Stimulated activated CD4-positive, alpha-beta T cell treated with anti-CD3 and anti-CD28 coated beads, Interleukin-1b, Interleukin-23, amount 100 ng/mL, for 24 hours (primary cell): ENCODE measurements around the gene ABCC9.

ENCODE experiments used
- DNase-seq, 4 experiments: peaks; one replicate each; pipeline ENCODE4 v3.0.0-alpha.2; 2020; ENCODE audit warnings: low read depth in 4 of 4, low spot score in 1 of 4

The ABCC9 gene

DNA sequence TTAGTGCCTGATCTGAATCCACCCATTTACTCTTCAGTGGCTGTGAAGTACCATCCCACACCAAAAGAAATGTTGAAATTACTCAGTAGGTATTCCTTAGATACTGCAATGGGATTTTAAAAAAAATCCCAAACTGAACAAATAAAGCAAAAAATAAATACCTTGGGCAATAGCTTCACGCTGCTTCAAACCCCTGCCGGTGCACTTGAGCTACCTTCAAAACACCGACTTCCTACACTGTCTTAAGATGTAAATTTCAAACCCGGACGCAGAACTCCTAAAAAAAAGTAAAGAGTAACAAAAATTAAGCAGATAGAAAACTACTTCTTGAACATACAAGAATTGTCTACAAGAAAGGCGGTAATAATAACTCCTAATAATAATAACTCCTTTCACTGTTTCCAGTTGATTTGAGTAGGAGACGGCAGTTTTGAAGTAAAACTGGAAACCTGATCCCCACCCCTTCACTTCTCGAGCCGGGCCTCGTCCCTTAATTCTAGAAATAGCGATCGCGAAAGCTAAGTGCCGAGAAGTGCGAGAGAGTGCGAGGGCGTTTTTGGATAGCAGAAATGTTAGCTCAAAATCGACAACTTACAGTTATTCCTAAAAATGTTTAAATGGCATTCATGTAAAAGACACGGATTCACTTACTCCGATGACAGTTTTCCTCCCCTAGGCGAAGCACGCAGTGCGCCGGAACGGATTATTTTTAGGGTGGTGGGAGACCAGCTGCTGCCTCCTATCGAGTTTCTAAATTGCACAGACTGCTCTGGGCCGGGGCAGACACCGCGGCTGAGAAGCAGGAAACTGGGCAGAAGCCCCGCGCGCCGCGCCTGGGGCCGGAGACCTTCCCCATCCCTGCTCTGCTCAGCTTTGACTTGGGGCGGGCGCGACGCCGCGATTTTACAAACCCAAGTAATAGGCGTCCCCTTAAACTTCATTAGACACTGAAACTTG is at the start of gene ABCC9:
ABCC9 (minus strand) TSS at position 878 of the 957 bp plus-strand sequence. CDS start 4,752 bp downstream, outside the sequence.
- DNase-seq = no peak

DNA sequence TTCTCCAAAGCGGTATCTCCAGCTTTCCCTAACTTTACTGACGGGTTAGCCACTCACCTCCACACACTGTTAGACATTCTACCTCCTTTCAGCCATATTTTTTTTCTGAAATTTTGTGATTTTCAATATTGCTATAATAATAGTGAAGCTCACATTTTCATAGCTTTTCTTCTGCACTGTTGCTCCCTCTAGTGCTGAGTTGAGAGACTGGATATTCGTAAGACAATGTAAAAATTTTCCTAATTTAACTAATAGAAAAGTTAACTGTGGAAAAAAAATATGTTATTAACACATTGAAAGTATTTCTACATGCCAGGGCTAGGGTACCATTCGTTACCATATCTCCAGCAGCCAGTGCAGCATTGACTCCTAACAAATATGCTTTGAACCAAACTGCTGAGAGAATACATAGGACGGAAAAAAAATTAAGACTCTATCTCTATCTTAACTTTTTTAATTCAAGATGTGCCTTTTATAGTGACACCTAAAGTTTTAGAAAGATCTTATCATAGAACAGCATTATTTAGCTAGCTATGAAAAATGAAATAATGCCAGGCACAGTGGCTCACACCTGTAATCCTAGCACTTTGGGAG is 48.7 kb upstream of the ABCC9 start:
- DNase-seq = no peak

DNA sequence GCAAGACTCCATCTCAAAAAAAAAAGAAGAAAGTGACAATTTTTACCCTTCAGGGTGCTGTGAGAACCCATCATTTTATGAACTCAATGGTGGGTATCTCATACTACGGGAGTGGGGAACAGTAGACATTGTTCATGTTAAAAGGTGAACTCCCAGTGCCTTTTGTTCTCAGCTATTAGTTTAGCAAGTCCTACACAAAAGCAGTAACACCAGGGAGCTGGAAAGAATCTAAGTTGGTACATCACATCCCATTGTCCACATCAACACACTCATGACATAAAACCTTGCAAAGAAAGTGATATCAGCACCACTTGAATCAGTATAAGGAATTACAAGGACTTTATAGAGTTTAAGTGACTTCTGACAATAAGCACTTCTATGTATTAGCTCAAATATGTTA is 47.4 kb upstream of the ABCC9 start:
- no peak for DNase-seq

DNA sequence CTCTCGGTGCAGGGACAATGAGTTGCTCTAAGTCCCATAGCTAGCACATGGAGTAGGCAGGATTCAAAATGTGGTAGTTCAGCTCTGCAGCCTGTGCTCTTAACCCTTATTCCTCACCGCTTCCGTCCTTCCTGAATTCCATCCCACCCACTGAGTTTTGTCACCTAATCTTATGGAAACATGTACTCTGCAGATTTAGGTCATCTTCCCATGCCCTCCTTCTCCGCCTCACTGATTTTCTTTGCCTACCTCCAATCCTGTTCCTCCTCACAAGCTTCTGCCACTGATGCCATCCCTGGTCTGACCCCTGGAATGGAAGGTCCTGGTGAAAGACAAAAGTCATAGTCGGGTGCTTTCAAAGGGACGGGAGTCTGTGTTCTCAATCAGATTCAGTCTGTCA is 46.5 kb upstream of the ABCC9 start:
- no peak for DNase-seq

DNA sequence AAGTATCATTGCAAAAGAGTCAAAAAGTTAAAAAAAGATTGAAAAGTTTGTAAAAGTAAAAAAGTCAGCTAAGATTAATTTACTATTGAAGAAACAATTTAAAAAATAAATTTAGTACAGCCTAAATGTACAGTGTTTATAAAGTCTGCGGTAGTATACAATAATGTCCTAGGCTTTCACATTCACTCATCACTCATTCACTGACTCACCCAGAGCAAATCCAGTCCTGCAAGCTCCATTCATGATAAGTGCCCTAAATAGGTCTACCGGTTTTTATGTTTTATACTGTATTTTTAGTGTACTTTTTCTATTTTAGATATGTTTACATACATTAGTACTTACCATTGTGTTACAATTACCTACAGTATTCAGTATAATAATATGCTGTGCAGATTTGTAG is 43.9 kb upstream of the ABCC9 start:
- DNase-seq = no peak

DNA sequence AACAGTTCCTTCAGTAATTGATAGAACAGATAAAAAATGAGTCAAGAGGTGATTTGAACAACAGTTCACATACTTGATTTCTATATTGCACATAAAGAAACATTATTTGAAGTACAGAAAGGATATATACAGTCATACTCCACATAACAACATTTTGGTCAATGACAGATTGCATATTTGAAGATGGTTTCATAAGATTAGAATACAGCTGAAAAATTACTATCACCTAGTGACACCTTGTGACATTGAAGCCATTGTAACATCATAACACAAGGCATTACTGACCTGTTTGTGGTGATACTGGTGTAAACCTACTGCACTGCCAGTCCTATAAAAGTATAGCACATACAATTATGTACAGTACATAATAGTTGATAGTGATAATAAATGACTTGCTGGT is 43.1 kb upstream of the ABCC9 start:
- no peak for DNase-seq

DNA sequence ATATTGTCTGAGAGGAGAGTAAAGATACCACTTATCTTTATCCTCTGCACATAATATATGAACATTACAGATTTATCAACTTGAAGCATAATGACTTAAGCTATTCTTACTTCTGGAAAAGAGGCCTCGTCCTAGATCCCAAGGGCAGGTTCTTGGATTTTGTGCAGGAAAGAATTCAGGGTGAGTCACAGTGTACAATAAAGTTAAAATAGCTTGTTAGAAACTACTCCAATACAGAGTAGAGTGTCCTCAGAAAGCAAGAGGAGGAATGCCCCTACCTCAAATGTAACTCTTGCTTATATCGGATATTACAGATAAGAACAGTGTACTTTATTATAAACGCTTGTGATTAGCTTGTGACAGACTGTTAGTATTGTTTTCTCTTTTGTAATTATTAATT is 41.9 kb upstream of the ABCC9 start:
- no peak for DNase-seq

DNA sequence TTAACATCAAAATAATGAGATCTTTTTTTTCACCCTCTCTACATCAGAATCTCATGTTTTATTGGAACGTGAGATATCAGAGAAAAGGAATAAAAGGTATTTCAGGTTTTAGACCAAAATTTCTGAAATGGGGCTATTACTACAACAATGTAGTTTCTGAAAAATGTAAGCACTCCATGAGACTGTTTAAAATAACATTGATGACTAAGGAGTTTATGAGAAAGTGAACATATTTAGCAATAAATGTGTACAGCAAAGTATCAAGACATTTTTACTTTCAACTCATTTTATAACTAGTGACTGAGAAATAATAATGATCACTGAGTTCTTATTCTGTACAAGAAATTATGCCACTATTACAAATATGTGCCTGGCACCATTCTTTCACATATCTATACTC is 39.3 kb upstream of the ABCC9 start:
- DNase-seq = no peak

DNA sequence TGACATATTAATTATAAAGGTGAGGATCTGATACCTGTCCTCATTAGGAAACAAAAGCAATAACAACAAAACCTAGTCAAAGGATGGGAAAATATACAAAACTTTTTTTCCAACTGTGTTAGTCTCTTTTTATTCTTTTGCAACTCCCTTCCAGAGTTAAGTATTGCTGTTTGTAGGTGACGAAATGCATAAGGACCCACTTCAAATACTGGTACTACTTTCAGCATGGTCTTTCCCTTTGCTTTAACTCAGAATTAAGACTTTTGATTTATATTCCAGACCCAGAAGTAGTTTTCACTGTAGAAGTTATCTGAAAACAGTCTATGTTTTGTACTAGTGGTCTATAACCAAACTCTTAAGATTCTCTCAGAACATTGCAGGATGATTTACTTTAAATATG is 34.1 kb upstream of the ABCC9 start:
- no peak for DNase-seq

DNA sequence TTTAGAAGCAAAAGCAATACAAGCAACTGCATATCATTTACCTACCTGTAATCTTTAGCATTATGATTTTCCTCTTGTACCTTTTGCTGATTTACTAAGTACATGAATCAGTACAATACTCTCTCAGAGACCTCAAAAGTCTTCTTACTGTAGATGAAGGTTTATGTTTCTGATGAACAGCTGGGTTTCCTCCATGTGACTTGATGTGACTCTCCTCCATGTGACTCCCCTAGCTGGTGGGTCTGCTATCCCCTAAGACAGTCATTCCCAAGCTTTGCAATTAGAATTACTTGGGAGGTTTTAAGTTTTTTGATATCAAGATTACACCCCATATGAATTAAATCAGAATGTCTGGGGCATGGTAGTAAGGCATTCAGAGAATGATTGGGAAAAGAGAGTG is 32.0 kb upstream of the ABCC9 start:
- DNase-seq = no peak

DNA sequence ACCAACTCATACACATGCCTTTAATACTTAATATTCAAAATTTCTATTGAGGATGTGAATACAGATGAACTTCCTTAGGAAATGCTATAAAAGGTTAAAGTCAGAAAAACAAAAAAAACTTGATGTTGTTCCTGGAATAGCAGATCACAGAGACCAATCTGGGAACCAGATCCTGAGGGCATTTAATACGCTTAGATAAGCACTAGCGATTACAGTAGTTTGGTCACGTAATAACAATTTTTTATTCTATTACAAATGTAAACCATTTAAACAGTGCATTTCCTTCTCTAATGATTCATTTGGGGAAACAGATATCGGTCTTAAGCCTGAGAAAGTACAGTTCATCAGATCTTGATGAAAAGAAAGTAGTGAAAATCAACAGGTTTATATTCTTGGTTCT is 30.8 kb upstream of the ABCC9 start:
- no peak for DNase-seq

DNA sequence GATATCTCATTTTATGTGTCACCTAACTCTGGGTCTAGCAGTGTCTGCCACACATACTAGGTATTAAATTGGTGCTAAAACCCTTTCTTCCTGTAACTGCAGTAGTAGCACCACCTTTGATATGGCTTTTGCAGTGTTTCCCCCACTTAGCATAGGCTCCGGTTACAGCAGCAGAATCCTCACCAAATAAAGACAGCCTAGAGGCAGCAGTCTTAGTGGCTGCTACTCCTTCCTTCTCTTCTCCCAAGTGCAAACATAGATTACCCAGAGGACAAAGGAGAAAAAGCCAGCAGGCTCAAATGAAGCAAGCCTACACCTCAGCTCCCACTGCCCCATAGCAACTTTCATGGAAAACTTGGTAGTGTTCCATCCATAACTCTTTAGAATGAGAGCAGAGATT is 30.1 kb upstream of the ABCC9 start:
- no peak for DNase-seq

DNA sequence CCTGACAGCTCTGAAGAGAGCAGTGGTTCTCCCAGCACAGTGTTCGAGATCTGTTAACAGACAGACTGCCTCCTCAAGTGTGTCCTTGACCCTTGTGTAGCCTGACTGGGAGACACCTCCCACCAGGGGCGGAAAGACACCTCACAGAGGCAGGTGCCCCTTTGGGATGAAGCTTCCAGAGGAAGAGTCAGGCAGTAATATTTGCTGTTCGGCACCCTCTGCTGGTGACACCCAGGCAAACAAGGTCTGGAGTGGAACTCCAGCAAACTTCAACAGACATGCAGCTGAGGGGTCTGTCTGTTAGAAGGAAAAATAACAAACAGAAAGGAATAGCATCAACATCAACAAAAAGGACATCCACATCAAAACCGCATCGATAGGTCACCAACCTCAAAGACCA is 21.6 kb upstream of the ABCC9 start:
- no peak for DNase-seq

DNA sequence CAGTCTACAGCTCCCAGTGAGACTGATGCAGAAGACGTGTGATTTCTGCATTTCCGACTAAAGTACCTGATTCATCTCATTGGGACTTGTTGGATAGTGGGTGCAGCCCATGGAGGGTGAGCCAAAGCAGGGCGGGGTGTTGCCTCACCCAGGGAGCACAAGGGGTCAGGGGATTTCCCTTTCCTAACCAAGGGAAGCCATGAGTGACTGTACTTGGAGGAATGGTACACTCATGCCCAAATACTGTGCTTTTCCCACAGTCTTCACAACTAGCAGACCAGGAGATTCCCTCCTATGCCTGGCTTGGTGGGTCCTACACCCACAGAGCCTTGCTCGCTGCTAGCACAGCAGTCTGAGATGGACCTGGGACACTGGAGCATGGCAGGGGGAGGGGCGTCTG is 21.0 kb upstream of the ABCC9 start:
- DNase-seq = no peak

DNA sequence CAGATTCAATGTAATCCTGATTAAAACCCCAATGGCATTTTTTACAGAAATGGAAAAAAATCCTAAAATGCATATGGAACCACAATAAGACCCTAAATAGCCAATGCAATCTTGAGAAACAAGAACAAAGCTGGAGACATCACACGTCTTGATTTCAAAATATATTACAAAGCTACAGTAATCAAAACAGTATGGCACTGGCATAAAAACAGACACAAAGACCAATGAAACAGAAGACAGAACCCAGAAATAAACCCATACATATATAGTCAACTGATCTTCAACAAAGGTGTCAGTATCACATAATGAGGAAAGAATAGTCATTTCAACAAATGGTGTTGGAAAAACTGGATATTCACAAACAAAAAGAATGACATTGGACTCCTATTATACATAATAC is 9.4 kb upstream of the ABCC9 start:
- no peak for DNase-seq

DNA sequence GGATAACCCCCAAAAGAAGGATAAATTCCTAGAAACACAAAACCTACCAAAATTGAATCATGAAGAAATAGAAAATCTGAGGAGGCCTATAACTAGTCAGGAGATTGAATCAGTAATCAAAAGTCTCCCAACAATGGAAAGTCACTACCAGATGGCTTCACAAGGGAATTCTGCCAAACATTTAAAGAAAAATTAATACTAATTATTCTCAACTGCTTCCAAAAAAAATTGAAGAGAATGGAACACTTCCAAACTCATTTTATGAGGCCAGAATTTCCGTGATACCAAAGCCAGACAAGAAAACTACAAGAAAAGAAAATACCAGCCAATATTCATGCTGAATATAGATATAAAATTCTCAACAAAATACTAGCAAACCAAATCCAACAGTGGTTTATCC is 7.8 kb upstream of the ABCC9 start:
- DNase-seq = no peak

DNA sequence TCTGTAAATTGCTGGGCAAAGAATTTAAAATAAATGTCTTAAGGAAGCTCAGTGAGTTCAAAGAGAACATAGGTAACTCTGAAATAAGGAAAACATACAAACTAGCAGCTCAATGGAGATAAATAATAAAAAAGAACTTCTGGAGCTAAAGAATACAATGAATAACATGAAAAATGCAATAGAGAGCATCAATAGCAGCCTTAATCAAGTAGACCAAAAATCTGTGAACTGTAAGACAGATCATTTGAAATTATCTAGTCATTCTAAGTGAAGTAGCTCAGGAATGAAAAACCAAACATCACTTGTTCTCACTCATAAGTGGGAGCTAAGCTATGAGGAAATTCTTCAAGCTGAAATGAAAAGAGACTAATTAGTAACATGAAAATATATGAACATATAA is 5.8 kb upstream of the ABCC9 start:
- no peak for DNase-seq

DNA sequence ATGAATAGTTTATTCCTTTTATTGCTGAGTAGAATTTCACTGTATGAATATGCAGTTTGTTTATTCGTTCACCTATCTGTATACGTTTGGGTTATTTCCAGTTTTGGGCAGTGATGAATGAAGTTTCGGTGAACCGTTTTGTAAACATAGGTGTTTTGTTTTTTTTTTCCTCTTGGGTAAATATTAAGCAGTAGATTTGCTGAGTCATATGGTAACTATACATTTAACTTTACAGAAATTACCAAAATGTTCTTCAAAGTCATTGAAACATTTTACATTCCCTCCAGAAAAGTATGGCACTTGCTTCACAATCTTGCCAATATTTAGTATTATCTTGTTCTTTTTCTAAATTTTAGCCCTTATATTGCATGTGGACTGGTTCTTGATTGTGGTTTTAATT is 3.8 kb upstream of the ABCC9 start:
- DNase-seq = no peak

DNA sequence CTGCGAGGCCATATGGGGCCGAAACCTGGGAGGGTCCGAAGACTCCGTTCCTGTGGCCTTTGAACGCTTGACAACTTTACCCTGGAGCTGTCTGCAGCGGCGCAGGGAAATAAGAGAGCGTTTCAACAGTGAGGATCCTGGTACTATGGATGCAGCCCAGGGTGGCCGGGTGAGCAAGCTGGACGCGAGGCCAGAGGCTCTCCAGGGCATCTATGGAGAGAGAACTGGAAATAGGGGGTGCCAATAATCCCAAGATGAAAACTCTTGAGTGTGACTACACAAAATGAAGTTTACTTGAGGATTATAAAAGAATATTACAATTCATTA is 1.1 kb upstream of the ABCC9 start:
- DNase-seq = no peak

DNA sequence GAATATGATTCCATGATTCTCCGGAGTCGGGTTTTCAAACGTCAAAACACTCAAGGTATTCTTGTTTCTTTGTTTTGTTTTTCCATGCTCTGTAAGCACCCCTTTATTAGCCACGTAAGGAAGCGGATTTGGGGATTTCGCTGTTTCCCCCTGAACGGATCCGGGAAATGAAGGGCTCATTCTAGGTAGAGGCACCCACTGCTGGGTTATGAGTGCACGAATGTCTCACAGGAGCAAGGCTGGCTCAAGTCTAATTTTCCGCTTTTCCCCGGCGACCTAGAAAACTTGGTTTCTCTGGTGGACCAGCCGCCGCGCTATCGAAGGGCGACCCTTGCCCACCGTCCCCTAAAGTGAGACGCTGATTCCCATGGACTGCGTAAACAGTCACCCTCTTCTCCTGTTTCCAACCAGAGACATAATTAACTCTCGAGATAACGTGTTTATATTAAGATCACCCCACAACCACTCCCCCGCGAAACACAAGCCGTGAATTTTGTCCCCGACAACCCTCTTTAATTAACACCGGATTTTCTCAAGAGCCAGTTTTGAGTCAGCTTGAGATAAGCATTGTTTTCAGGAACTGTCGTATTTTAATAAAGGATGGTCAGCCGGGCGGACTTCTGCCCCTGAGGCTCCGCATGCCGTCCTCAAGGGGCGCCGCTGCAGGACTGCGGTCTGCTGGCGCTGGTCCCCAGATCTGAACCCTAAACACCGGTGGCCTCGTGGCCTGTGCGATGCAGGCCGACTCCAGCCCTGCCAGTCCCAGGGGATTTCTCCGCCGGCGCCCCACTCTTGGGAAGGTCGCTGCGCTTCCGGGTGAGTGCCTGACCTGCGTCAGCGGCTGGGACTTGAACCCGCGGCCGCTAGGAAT is 515 bp upstream of the ABCC9 start:
- no peak for DNase-seq

DNA sequence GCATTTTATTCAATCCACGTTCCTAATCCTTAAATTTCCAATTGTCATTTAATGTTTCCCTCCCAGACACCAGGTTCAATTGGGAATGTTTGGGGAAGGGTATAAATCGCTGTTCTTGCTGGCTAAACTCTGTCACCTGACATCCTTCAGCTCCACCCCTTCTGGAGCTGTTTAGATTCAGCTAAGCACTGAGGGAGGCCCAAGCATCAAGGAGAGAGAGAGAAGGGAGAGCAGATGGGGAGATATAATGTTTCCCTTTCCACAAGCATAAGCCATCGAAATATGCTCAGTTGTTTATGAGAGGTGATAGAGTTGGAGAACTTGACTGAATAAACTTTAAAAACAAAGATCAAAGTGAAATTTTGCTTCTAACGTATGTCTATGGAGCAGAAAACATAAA is 1.8 kb downstream of the ABCC9 start:
- DNase-seq = no peak

DNA sequence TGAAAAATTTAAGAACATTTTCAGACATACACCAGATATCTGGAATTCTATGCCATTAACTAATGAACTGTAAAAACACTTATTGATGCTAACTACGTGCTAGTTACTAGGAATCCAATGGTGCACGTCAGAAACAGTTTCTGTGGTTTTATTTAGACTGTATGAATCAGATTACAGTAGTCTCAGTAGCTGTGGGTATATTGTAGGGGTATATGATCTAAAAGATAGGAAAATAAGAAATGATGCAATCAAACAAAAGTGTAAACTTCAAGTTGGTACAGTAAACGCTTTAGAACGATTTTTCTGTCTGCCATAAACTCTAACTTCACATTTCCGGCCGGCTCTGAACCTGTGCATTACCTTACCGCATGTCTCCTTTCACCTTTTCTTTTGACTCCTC is 2.3 kb downstream of the ABCC9 start:
- DNase-seq = no peak
